Activated CD4-positive, alpha-beta T cell treated with anti-CD3 and anti-CD28 coated beads for 48 hours (primary cell): ENCODE results near the gene FYCO1.
"Not testable (repeated sequence)": the region's sequence is repeated elsewhere in the genome, so short reads cannot be mapped to it uniquely, and the experiment has no call there.

Source experiments
- DNase-seq: peaks from one replicate; pipeline ENCODE4 v3.0.0-alpha.2; 2020

The FYCO1 gene

GRCh38 chr3:46008058-46008457, 12.4 kb upstream of the FYCO1 start:
- DNase-seq = no peak

GRCh38 chr3:46007280-46007679, 11.7 kb upstream of the FYCO1 start:
- DNase-seq = no peak

- DNase-seq = no peak
Measured at GRCh38 chr3:46006238-46007032, 10.8 kb upstream of the FYCO1 start.

- DNase-seq = not testable (repeated sequence)
Measured at GRCh38 chr3:46003706-46004105, 8.1 kb upstream of the FYCO1 start.

GRCh38 chr3:46001178-46001577, 5.6 kb upstream of the FYCO1 start:
- DNase-seq = no peak

- DNase-seq = no peak
Measured at GRCh38 chr3:45997942-45998341, 2.3 kb upstream of the FYCO1 start.

GRCh38 chr3:45997499-45997898, 1.9 kb upstream of the FYCO1 start:
- not testable (repeated sequence) for DNase-seq

GRCh38 chr3:45994419-45995235, 997 bp downstream of the FYCO1 start:
- peak; percentile 59 for DNase-seq

GRCh38 chr3:45993421-45994027, 2.1 kb downstream of the FYCO1 start:
- DNase-seq = no peak

- no peak for DNase-seq
Measured at GRCh38 chr3:45992821-45993221, 2.8 kb downstream of the FYCO1 start.

- DNase-seq = no peak
Measured at GRCh38 chr3:45992133-45992729, 3.4 kb downstream of the FYCO1 start.

GRCh38 chr3:45991341-45991740, 4.3 kb downstream of the FYCO1 start:
- no peak for DNase-seq

GRCh38 chr3:45990181-45990580, 5.4 kb downstream of the FYCO1 start:
- DNase-seq = no peak

GRCh38 chr3:45988804-45989203, 6.8 kb downstream of the FYCO1 start:
- no peak for DNase-seq

GRCh38 chr3:45988362-45988761, 7.3 kb downstream of the FYCO1 start:
- no peak for DNase-seq

- no peak for DNase-seq
Measured at GRCh38 chr3:45987368-45988291, 8.0 kb downstream of the FYCO1 start.

GRCh38 chr3:45986303-45986982, 9.2 kb downstream of the FYCO1 start:
- DNase-seq = no peak

GRCh38 chr3:45985532-45986302, 9.9 kb downstream of the FYCO1 start:
- no peak for DNase-seq

GRCh38 chr3:45984331-45985312, 11.0 kb downstream of the FYCO1 start:
- no peak for DNase-seq
